Measurements from ENCODE around the gene ATP5PF. TPM values are rescaled to one million over a fixed set of nuclear protein-coding genes. Genes with fewer than 3 reads are reported as not detected.

ATP5PF gene
- total and polyA plus RNA-seq, 12 donors, result 537 to 965 (median 844) TPM

DNA sequence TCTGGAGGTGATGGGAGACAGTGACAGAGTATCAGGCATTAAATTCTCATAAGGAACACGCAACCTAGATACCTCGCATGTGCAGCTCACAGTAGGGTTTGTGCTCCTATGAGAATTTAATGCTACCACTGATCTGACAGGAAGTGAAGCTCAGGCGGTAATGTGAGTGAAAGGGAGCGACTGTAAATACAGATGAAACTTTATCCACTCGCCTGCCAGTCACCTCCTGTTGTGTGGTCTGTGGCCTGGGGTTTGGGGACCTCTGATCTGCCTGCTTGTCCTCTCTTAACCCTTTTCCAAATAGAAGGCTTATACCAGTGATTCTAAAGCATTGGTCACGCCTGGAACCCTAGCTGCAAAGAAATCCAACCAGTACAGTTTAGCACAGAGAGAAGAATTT is 15.4 kb upstream of the ATP5PF start:
- 84 to 90% methylated on average over 6 of the region's 6 CpGs for WGBS, 2 donors
- Histone ChIP-seq H3K4me1 (peaks cover 0 to under 1% (median 0%) of the 10 kb centered on the region in 9 donors), H3K4me3 (no peak overlapping the region), H3K27ac (no peak overlapping the region), H3K27me3 (no peaks in the 10 kb centered on the region), H3K9me3 (no peaks in the 10 kb centered on the region), H3K36me3 (peaks cover 0 to 100% (median 33%) of the 10 kb centered on the region in 9 donors)
- no peak for DNase-seq
- no peak for ATAC-seq
- intact Hi-C loops (cut with DNase I), result no loop called here
- TF ChIP-seq, protein P1, sequence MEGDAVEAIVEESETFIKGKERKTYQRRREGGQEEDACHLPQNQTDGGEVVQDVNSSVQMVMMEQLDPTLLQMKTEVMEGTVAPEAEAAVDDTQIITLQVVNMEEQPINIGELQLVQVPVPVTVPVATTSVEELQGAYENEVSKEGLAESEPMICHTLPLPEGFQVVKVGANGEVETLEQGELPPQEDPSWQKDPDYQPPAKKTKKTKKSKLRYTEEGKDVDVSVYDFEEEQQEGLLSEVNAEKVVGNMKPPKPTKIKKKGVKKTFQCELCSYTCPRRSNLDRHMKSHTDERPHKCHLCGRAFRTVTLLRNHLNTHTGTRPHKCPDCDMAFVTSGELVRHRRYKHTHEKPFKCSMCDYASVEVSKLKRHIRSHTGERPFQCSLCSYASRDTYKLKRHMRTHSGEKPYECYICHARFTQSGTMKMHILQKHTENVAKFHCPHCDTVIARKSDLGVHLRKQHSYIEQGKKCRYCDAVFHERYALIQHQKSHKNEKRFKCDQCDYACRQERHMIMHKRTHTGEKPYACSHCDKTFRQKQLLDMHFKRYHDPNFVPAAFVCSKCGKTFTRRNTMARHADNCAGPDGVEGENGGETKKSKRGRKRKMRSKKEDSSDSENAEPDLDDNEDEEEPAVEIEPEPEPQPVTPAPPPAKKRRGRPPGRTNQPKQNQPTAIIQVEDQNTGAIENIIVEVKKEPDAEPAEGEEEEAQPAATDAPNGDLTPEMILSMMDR (IDR thresholded peaks at IDR 0.05), result no peak

DNA sequence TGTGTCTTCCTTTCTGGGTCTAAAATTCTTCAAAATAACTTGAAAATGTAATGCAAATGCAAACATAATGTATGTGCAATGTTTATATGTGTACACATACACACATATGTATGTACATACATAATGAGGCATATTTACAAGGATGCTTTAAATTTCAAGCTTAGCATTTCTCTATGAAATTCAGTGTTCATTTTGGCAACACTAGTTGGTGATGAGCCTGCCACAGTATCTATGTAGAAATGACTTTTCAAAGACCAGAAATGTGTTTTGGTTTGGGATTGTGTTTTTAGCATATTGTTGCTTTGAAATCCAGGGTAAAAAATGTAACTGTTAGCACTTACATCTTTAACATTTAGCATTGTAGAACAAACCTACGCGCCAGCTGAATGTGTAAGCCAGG is 10.2 kb upstream of the ATP5PF start:
- whole genome bisulfite sequencing, 2 donors, result 96 to 99% methylated on average over 2 of the region's 2 CpGs
- no peak for DNase-seq
- Histone ChIP-seq H3K4me1 (peaks cover 0 to 9% (median 0%) of the 10 kb centered on the region in 9 donors), H3K9me3 (no peaks in the 10 kb centered on the region), H3K27me3 (no peaks in the 10 kb centered on the region), H3K4me3 (no peak overlapping the region), H3K36me3 (peaks cover 0 to 80% (median 23%) of the 10 kb centered on the region in 9 donors), H3K27ac (no peak overlapping the region)
- intact Hi-C loops (cut with DNase I), result no loop called here
- no peak for ATAC-seq
- TF ChIP-seq, protein P1 (IDR thresholded peaks at IDR 0.05), result no peak

DNA sequence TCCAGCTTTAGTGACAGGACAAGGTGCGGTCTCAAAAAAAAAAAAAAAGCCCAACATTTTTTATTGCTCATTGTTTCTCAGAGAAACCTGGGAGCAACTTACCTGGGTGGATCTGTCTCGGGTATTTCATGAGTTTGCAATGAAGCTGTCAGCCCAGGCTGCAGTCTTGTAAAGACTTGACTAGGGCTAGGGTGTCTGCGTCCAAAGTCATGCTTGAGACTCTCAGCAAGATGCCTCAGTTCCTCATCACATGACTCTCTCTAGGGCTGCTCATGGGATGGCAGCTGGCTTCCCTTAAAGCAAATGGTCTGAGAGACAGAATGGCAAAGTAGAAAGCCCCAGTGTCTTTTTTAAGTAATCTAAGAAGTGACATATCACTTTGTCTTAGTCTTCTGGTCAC is 8.2 kb upstream of the ATP5PF start:
- TF ChIP-seq, protein P1 (IDR thresholded peaks at IDR 0.05), result no peak
- ATAC-seq (no peak), DNase-seq (no peak)
- intact Hi-C loops (cut with DNase I), result no loop called here
- Histone ChIP-seq H3K4me1 (peaks cover 0 to 20% (median 4%) of the 10 kb centered on the region in 9 donors), H3K4me3 (no peak overlapping the region), H3K27me3 (no peaks in the 10 kb centered on the region), H3K9me3 (no peaks in the 10 kb centered on the region), H3K36me3 (peaks cover 0 to 60% (median 10%) of the 10 kb centered on the region in 9 donors), H3K27ac (no peak overlapping the region)
- WGBS, 2 donors, result 98 to 99% methylated on average over 3 of the region's 3 CpGs

DNA sequence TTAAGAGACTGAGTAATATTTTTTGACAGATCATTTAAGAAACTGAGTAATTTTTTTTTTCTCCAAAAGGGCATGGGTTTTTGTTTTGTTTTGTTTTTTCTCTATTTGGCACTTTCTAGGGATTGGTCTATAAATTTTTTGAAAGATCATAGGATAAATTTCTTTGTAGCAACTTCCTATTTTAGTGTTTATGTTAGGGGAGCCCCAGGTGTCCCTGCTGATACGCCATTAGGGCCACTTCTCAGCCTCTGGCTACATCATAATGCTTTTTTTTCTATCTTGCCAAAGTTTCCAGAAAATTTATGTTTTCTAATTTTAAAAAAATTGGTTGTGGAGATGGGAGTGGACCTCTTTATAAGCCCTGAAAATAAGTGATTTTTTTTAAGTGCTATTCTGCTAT is 2.7 kb upstream of the ATP5PF start:
- DNase-seq, result no peak
- WGBS, 2 donors, result 47 to 63% methylated on average over 1 of the region's 1 CpG
- TF ChIP-seq, protein P1 (IDR thresholded peaks at IDR 0.05), result no peak
- intact Hi-C loops (cut with DNase I), result loop anchor here in 1 of 10 donors (10.0 kb wide), 1 partner anchor 133 kb away; the partner anchor contains the start of gene MRPL39
- Histone ChIP-seq H3K27me3 (no peaks in the 10 kb centered on the region), H3K27ac (peak overlapping the region in 9 of 10 donors; percentile 97 to 100 (median 99)), H3K36me3 (peaks cover 0 to 13% (median 0%) of the 10 kb centered on the region in 9 donors), H3K9me3 (no peaks in the 10 kb centered on the region), H3K4me3 (peak overlapping the region in 6 of 10 donors; percentile 74 to 97 (median 93)), H3K4me1 (peaks cover 0 to 51% (median 38%) of the 10 kb centered on the region in 9 donors)
- no peak for ATAC-seq

Data from heart right ventricle (tissue), 16 donors.